ENCODE measurements around the gene CEP72.
"Not testable (repeated sequence)": the region's sequence is repeated elsewhere in the genome, so short reads cannot be mapped to it uniquely, and the experiment has no call there.

Gene CEP72

DNA sequence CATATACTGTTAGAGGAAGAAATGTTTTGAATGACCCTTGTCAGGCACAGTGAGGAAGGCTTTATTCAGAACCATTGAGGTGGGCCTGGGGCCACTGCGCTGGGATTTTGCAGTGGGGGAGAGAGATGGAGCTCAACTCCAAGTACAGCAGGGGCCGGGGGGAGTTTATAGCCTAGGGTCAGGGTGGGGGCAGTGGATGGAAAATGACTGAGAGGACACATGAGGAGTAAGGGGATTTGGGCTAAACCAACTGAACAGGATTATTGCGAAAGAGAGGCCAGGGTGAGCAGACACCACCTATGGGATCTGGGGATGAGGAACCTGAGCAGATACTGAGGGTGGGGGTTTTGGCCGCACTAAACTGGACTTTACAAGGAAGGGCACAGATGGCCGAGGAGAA, 6.3 kb downstream of the CEP72 start:
- DNase-seq, result no peak

DNA sequence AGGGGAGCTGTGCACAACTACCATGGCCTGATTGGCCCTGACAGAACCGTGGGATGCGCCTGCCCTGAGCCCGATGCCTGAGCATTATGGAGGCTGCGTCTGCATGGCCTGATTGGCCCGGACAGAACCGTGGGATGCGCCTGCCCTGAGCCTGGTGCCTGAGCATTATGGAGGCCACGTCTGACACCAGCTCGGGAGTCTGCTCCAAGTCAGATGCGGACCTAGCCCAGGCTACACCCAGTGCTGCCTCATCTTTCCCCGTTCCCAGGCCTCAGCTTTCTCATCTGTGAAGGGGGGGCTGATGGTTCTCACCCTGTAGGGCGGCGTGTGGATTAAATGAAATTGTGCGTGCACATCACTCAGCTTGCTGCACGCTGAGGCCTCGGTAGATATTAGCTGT, 7.3 kb downstream of the CEP72 start:
- no peak for DNase-seq

- no peak for DNase-seq
Observed at GRCh38 chr5:620152-620551, 8.0 kb downstream of the CEP72 start.

GRCh38 chr5:620586-621180, 8.5 kb downstream of the CEP72 start:
- no peak for DNase-seq

GRCh38 chr5:621341-621761, 9.2 kb downstream of the CEP72 start:
- no peak for DNase-seq

DNA sequence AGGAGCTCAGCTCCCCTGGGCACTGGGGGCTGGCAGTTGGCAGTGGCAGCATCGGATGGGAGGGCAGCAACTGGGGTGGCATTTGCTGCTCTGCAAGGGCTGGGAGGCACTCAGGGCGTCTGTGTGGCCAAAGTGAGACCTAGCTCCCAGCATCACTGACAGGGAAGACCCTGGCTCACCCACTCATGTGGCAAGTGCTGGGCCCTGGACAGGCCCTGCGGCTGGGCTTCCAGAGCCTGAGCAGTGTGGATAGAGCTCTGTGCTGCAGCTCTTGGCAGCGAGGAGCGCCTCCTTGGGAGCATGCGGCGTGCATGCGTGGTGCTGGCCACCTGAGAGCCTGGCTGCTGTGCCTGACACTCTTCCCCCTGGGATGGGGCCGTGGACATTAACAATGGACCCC, 10.2 kb downstream of the CEP72 start:
- no peak for DNase-seq

- DNase-seq, result no peak
Observed at GRCh38 chr5:622946-623522, 10.9 kb downstream of the CEP72 start.

DNA sequence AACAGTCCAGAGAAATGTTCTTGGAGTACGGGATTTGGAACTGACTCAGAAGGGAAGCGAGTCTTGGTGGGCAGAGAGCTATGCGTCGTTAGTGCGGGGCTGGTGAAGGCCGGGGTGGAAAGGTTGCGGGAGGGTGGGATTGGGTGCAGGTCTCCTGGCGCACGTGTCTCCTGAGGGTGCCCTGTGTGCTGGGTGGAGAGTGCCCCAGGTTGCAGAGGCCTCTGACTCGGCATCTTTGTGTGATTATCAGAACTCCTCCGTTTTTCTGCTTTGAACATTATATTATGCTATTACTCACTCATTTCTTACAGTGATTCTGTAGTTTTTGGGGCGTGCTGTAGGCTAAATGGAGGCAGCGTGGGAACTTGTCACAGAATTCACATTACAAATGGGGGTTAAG, 11.4 kb downstream of the CEP72 start:
- no peak for DNase-seq

- no peak for DNase-seq
Observed at GRCh38 chr5:624118-624950, 12.2 kb downstream of the CEP72 start.

DNA sequence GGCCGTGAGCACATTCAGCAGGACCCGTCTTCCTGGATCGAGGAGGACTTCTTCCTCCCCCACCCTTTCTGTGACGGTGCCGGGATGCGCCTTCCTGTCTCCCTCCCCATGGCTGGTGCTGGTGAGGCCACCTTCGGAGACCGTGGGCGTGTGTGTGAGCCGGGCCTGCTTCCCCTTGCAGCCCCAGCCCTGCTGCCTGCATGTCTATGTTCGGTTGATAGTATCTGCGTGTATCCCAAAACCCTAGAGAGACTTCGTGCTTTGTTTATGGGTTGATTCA, 12.8 kb downstream of the CEP72 start:
- no peak for DNase-seq

DNA sequence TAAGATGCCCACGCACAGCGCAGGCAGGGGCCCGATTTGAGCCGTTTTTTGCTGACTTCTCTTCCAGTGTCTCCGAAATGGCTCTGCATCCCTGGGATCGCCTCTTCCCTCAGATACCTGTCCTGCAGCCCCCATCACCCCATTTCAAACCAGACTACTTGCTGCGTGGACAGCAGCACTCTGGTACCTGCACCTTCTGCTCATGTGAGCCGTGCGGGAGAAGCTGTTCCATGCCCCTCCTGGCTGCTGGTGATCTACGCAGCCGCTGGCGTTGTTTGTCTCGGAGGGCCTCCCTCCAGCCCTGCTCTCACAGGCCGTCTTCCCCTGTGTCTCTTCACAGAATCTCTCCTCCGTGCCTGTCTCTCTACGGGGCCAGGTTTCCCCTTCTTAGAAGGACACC, 13.4 kb downstream of the CEP72 start:
- no peak for DNase-seq

DNA sequence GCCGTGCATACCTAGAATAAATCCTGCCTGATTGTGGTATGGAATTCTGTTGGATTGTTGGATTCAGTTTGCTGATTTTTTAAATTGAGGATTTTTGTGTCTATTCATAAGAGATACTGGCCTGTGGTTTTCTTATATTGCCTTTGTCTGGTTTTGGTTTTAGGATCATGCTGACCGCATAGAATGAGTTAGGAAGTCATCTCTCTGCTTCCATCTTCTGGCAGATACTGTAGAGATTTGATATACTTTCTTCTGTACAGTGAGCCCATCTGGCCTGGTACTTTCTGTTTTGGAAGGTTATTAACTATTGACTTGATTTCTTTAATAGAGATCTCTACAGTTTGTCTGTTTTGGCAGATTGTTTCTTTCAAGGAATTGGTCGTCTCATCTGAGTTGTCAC, 14.7 kb downstream of the CEP72 start:
- DNase-seq, result no peak

DNA sequence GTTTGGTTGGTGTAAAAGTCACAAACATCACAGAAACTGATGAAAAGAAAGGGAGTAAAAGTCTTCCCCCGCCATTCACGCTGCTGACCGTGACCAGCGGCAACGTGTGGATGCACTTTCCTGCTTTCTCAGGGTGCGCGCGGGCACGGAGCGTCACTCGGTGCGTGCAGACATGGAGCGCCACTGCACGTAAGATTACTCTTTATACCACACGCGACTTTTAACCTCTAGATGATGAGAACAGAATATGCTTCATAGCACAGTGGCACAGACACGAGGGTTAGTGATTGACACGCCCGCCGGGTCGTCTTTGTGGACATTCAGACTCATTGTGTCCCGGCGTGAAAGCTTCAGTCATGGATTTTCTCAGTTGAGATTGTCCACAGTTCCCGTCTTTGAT, 15.7 kb downstream of the CEP72 start:
- DNase-seq, result no peak

GRCh38 chr5:628351-629205, 16.4 kb downstream of the CEP72 start:
- DNase-seq, result not testable (repeated sequence)

DNA sequence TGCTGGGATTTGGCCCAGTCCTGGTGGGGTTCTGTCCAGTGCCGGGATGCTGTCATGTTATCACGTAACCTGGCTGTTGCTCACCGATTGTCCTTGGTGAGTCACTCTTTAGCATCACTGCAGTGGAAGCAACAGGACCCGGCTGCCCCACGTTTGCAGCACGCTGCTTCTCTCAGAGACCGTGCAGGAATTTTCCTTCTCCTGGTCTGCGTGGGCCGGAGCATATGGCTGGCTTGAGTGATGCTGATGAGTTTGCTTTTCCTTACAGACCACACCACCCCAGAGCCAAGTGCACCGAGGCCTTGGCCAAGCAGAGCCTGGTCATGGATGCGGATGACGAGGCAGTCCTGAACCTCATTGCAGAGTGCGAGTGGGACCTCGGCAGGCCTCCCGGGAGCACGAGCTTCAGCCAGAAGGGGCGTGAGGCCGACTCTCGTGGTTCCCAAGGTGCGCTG, 21.4 kb downstream of the CEP72 start:
- DNase-seq, result no peak

- DNase-seq, result no peak
Observed at GRCh38 chr5:634191-634590, 22.1 kb downstream of the CEP72 start.

DNA sequence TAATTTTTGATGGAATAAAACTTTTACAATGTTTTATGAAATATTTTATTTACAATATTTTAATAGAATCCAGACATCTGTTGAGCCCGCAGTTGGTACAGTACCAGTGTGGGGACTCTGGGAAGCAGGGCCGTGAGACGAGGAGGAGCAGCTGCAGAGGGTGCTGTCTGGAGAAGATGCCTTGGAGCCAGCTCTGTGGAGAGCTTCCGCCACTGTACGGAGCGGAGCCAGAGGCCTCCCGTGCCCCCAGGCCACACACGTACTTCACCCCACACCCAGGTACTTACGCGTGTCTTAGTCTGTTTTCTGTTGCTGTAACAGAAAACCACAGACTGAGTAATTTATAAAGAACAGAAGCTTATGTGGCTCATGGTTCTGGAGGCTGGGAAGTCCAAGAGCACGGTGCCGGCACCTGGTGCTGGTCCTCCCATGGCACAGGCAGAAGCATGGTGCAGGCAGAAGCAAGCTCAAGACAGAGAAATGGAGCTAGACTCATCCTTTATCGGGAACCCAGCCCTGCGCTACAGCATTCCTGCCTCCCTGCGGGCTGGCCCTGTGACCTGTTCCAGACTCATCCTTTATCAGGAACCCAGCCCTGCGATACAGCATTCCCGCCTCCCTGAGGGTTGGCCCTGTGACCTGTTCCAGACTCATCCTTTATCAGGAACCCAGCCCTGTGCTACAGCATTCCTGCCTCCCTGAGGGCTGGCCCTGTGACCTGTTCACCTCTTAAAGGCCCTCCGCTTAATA, 23.3 kb downstream of the CEP72 start:
- DNase-seq, result no peak

DNA sequence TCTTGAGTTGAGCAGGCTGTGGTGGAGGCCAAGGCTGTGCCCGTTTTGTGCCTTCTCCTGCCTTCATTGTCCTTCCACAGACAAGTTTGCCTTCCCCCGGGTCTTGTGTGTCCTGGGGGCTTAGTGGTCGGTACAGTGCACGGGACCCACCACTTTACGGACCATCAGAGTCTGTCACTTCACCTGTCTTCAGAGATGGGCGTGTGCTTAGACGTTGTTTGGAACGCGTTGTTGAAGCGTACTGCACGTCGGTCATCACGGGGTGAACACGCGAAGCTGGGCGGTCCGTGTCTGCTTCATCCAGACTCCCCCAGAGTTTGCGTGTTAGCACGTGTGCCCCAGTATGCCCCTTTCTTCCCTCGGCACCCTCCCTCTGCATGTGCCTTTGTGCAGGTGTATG, 24.8 kb downstream of the CEP72 start:
- DNase-seq, result no peak

DNA sequence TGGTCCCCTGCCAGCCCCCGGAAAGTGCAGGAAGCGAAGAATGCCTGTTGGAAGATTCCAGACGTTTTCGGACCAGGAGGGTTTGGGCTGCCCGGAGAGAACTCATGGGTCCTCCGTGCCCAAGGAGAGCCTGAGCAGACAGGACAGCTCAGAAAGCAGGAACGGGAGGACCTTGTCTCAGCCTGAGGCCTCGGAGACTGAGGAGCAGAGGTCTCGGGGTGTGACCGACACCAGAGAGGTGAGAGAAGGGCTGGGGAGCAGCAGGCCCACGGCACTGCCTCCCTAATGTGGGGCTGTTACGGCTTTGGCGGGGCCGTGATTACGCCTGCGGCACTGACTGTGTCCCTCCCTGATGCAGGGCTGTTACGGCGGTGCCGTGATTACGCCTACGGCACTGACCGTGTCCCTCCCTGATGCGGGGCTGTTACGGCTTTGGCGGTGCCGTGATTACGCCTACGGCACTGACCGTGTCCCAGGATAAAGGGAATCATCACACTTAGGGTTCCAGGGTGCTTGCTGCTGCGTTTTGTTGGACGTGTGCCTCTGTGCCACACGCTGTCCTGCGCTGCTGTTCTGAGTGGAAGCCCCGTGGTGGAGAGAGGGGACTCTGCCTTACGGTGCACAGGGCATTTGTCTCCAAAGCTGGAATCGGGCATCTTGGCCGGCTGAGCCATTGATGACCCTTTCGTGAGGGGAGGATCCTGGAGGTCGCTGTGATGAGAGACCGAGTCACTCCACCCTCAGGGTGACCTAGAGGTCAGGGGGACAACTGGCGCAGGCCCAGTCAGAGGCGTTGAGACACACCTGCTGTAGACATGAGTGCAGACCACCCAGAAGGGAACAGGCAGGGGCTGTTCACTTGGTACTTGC, 25.7 kb downstream of the CEP72 start:
- no peak for DNase-seq

DNA sequence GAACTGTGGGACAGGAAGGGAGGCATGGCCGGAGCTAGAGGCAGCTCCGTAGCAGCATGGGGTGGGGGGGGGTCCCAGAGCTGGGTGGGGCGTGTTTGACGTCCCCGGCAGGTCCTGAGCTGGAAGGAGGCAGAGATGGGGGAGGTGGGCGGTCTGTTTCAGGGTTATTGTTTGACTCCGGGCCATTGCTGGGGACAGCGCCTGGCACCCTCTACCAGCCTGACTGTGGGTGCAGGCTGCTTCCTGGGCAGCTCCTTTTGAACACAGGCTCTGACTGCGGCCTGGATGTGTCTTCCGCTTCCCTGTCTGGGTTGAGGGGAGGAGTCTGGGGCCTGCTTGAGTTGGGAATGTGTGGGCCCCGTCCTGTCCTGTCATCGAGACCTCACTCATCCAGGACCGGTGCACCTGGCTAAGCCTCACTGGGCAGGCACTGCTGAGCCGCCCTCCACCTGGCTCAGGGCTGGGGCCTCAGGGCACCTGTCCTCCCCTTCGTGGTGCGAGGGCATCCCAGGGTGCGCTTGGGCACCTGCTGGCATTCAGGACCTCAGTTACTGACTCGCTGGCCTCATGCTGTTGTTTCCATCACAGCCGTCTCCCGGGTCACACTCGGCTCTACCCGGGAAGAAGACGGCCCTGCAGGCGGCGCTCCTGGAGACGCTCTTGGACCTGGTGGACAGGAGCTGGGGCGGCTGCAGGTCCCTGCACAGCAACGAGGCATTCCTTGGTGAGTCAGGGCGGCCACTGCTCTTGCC, 26.5 kb downstream of the CEP72 start:
- DNase-seq, result no peak

DNA sequence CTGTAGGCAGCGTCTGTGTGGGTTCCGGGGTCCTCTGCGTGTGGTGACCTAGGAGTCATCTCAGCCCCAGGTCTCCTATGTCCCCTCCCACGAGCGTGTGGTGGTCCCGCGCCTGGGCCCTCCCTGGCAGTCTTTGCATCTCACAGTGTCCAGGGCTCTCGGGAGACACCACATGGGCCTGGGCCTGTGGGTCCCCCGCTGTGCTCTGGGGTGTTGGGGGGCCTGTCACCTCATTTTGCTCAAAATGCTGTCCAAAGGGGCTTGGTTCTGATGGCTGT, 27.1 kb downstream of the CEP72 start:
- DNase-seq, result no peak
